HEK293 (cell line): Measurements from ENCODE around the gene CRACR2A.

Experiments used
- CTCF ChIA-PET: fragments of 350-600 bp; formaldehyde crosslinking; extraction: SDS; loops from one replicate; lab custom pipeline; 2021; ENCODE audit warnings: antibody characterized with exemption; lab: Yijun Ruan, JAX
- POLR2A ChIA-PET: fragments of 300-600 bp; formaldehyde crosslinking; extraction: SDS; loops from one replicate; lab custom pipeline; 2020; ENCODE audit warnings: antibody characterized with exemption, inconsistent platforms; lab: Yijun Ruan, JAX
- H3K27ac ChIP-seq: fragments of 200-500 bp; sonication (Bioruptor generic); 2 replicates; pipeline ENCODE4 v1.5.1; 2014; ENCODE audit warnings: low read depth, low read length, control low read depth, inconsistent platforms; ENCODE audit errors: extremely low read depth
- H3K36me3 ChIP-seq, 2 experiments: fragments of 200-500 bp in 1 of 2; sonication (Bioruptor generic) in 1 of 2; 1 replicate in 1 of 2; 2 replicates in 1 of 2; pipeline ENCODE4 v1.5.1; 2014 to 2017; ENCODE audit warnings: inconsistent platforms in 2 of 2, low read length in 2 of 2; ENCODE audit not compliant: control insufficient read depth in 2 of 2, insufficient read depth in 1 of 2
- H3K4me1 ChIP-seq: fragments of 200-500 bp; sonication (Bioruptor generic); 2 replicates; pipeline ENCODE4 v1.5.1; 2014; ENCODE audit warnings: mild to moderate bottlenecking, low read length, inconsistent platforms; ENCODE audit not compliant: control insufficient read depth, insufficient read depth
- H3K4me3 ChIP-seq: 2 replicates; pipeline ENCODE4 v1.5.1; 2011; ENCODE audit warnings: low read depth, mild to moderate bottlenecking, control low read depth, low read length, moderate library complexity
- H3K9me3 ChIP-seq: fragments of 200-500 bp; sonication (Bioruptor generic); 2 replicates; pipeline ENCODE4 v1.5.1; 2014; ENCODE audit warnings: low read depth, low read length, inconsistent platforms; ENCODE audit not compliant: control insufficient read depth, insufficient read depth
- GLI4 ChIP-seq: fragments of 450-650 bp; formaldehyde crosslinking; IDR thresholded peaks from 2 replicates; pipeline ENCODE4 v1.5.1; 2016; ENCODE audit warnings: missing biosample characterization, missing genetic modification characterization
- GLIS2 ChIP-seq: fragments of 450-650 bp; formaldehyde crosslinking; IDR thresholded peaks from 2 replicates; pipeline ENCODE4 v1.5.1; 2016; ENCODE audit warnings: missing biosample characterization, missing genetic modification characterization
- IKZF3 ChIP-seq: fragments of 450-650 bp; IDR thresholded peaks from 2 replicates; pipeline ENCODE4 v1.5.0; 2018; ENCODE audit warnings: missing biosample characterization, mild to moderate bottlenecking, missing genetic modification characterization, moderate library complexity
- SCRT1 ChIP-seq: fragments of 450-650 bp; formaldehyde crosslinking; IDR thresholded peaks from 2 replicates; pipeline ENCODE4 v1.5.1; 2016; ENCODE audit warnings: missing biosample characterization, missing genetic modification characterization, borderline replicate concordance
- SP7 ChIP-seq: fragments of 450-650 bp; formaldehyde crosslinking; IDR thresholded peaks from 2 replicates; pipeline ENCODE4 v1.5.1; 2016; ENCODE audit warnings: missing biosample characterization, missing genetic modification characterization
- ZFHX2 ChIP-seq: fragments of 450-650 bp; formaldehyde crosslinking; conservative IDR thresholded peaks from 2 replicates; pipeline ENCODE4 v1.5.1; 2016; ENCODE audit warnings: missing biosample characterization, missing genetic modification characterization
- ZNF121 ChIP-seq: fragments of 450-650 bp; formaldehyde crosslinking; IDR thresholded peaks from 2 replicates; pipeline ENCODE4 v1.5.1; 2016; ENCODE audit warnings: missing biosample characterization, missing genetic modification characterization
- ZNF155 ChIP-seq: fragments of 450-650 bp; formaldehyde crosslinking; IDR thresholded peaks from 2 replicates; pipeline ENCODE4 v1.5.1; 2016; ENCODE audit warnings: missing biosample characterization, missing genetic modification characterization
- ZNF223 ChIP-seq: fragments of 450-650 bp; formaldehyde crosslinking; IDR thresholded peaks from 2 replicates; pipeline ENCODE4 v1.5.1; 2016; ENCODE audit warnings: missing biosample characterization, missing genetic modification characterization
- ZNF24 ChIP-seq: fragments of 450-650 bp; formaldehyde crosslinking; IDR thresholded peaks from 2 replicates; pipeline ENCODE4 v1.5.1; 2016; ENCODE audit warnings: missing biosample characterization, missing genetic modification characterization
- ZNF280C ChIP-seq: fragments of 450-650 bp; formaldehyde crosslinking; IDR thresholded peaks from 2 replicates; pipeline ENCODE4 v1.5.1; 2016; ENCODE audit warnings: missing biosample characterization, missing genetic modification characterization
- ZNF292 ChIP-seq: fragments of 450-650 bp; formaldehyde crosslinking; IDR thresholded peaks from 2 replicates; pipeline ENCODE4 v1.5.1; 2016; ENCODE audit warnings: low read depth, missing biosample characterization, missing genetic modification characterization, borderline replicate concordance
- ZNF398 ChIP-seq: fragments of 450-650 bp; formaldehyde crosslinking; IDR thresholded peaks from 2 replicates; pipeline ENCODE4 v1.5.1; 2017; ENCODE audit warnings: missing biosample characterization, missing genetic modification characterization
- ZNF48 ChIP-seq: fragments of 450-650 bp; formaldehyde crosslinking; IDR thresholded peaks from 2 replicates; pipeline ENCODE4 v1.5.1; 2016; ENCODE audit warnings: missing biosample characterization, missing genetic modification characterization
- ZNF518A ChIP-seq: fragments of 450-650 bp; formaldehyde crosslinking; conservative IDR thresholded peaks from 2 replicates; pipeline ENCODE4 v1.5.1; 2016; ENCODE audit warnings: low read depth, missing biosample characterization, missing genetic modification characterization
- ZNF555 ChIP-seq: fragments of 450-650 bp; formaldehyde crosslinking; conservative IDR thresholded peaks from 2 replicates; pipeline ENCODE4 v1.5.1; 2017; ENCODE audit warnings: missing biosample characterization, mild to moderate bottlenecking, missing genetic modification characterization, inconsistent platforms
- ZNF560 ChIP-seq: fragments of 450-650 bp; formaldehyde crosslinking; IDR thresholded peaks from 2 replicates; pipeline ENCODE4 v1.5.1; 2017; ENCODE audit warnings: missing biosample characterization, missing genetic modification characterization, borderline replicate concordance
- TF ChIP-seq, protein P1 (sequence below): fragments of 450-650 bp; formaldehyde crosslinking; IDR thresholded peaks from 2 replicates; pipeline ENCODE4 v1.5.1; 2016; ENCODE audit warnings: missing biosample characterization, missing genetic modification characterization
- TF ChIP-seq, protein P2 (sequence below): fragments of 450-650 bp; formaldehyde crosslinking; conservative IDR thresholded peaks from 2 replicates; pipeline ENCODE4 v1.5.1; 2016; ENCODE audit warnings: low read depth, missing biosample characterization, missing genetic modification characterization

The CRACR2A gene

GRCh38 chr12:3715999-3716398, 36.9 kb downstream of the CRACR2A start:
- Histone ChIP-seq H3K27ac (no peak overlapping the region), H3K4me3 (no peak overlapping the region), H3K9me3 (no peaks in the 10 kb centered on the region), H3K4me1 (no peaks in the 10 kb centered on the region), H3K36me3 (no peaks in the 10 kb centered on the region)
- POLR2A ChIA-PET = interaction anchor here (1.1 kb wide), 1 partner anchor 12 kb away, joined by 3 read pairs; no protein-coding TSS in a partner anchor
- CTCF ChIA-PET = interaction anchor here (0.7 to 0.9 kb wide), 2 partner anchors 34 to 750 kb away, joined by 3 read pairs; no protein-coding TSS in a partner anchor
- TF ChIP-seq IKZF3 (tag by site-specific recombination) = no peak
- TF ChIP-seq, protein P1, sequence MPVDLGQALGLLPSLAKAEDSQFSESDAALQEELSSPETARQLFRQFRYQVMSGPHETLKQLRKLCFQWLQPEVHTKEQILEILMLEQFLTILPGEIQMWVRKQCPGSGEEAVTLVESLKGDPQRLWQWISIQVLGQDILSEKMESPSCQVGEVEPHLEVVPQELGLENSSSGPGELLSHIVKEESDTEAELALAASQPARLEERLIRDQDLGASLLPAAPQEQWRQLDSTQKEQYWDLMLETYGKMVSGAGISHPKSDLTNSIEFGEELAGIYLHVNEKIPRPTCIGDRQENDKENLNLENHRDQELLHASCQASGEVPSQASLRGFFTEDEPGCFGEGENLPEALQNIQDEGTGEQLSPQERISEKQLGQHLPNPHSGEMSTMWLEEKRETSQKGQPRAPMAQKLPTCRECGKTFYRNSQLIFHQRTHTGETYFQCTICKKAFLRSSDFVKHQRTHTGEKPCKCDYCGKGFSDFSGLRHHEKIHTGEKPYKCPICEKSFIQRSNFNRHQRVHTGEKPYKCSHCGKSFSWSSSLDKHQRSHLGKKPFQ (tag by site-specific recombination) = no peak

DNA sequence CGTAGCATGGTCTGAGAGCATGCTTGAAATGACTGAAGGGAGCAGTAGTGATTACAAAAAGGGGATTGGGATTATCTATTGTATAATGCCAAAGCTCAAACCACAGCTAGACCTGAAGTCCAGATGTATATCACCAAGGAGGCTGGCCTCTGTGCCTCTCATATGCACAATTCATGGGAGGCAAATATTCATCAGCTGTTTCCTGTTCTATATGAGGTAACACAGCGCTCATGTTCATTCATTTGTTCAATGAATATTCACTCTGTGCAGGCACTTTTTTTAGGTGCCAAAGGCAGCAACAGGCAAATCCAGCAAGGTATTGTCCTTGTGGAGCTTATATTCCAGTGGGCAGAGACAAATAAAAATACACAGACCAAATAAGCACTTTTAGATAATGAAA, 39.0 kb downstream of the CRACR2A start:
- ChIA-PET CTCF (no interaction called here), POLR2A (no interaction called here)
- no peak overlapping the region for H3K27ac ChIP-seq
- no peaks in the 10 kb centered on the region for H3K36me3 ChIP-seq
- H3K4me1 ChIP-seq = no peaks in the 10 kb centered on the region
- H3K4me3 ChIP-seq = no peak overlapping the region
- H3K9me3 ChIP-seq = no peaks in the 10 kb centered on the region
- TF ChIP-seq GLI4 (tag by site-specific recombination) (no peak), ZNF155 (tag by site-specific recombination) (no peak), ZNF280C (tag by site-specific recombination) (no peak), SP7 (no peak), ZNF555 (tag by site-specific recombination) (no peak), ZNF398 (tag by site-specific recombination) (no peak), ZNF48 (no peak), ZNF24 (no peak), ZNF560 (tag by site-specific recombination) (no peak), ZFHX2 (no peak), SCRT1 (tag by site-specific recombination) (no peak), ZNF518A (tag by site-specific recombination) (no peak), GLIS2 (tag by site-specific recombination) (no peak), ZNF121 (no peak), ZNF223 (tag by site-specific recombination) (no peak), ZNF292 (tag by site-specific recombination) (no peak)
- TF ChIP-seq, protein P2, sequence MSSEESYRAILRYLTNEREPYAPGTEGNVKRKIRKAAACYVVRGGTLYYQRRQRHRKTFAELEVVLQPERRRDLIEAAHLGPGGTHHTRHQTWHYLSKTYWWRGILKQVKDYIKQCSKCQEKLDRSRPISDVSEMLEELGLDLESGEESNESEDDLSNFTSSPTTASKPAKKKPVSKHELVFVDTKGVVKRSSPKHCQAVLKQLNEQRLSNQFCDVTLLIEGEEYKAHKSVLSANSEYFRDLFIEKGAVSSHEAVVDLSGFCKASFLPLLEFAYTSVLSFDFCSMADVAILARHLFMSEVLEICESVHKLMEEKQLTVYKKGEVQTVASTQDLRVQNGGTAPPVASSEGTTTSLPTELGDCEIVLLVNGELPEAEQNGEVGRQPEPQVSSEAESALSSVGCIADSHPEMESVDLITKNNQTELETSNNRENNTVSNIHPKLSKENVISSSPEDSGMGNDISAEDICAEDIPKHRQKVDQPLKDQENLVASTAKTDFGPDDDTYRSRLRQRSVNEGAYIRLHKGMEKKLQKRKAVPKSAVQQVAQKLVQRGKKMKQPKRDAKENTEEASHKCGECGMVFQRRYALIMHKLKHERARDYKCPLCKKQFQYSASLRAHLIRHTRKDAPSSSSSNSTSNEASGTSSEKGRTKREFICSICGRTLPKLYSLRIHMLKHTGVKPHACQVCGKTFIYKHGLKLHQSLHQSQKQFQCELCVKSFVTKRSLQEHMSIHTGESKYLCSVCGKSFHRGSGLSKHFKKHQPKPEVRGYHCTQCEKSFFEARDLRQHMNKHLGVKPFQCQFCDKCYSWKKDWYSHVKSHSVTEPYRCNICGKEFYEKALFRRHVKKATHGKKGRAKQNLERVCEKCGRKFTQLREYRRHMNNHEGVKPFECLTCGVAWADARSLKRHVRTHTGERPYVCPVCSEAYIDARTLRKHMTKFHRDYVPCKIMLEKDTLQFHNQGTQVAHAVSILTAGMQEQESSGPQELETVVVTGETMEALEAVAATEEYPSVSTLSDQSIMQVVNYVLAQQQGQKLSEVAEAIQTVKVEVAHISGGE (tag by site-specific recombination) = no peak
